ENCODE data around the gene ODAD4. TPM values are rescaled to one million over a fixed set of nuclear protein-coding genes. Genes with fewer than 3 reads are reported as not detected.

The ODAD4 gene
- total RNA-seq, result 0.06 and 0.20 TPM in 2 replicates

GRCh38 chr17:41930009-41930832 is at the start of gene ODAD4:
TSS of gene ODAD4 (plus strand) at chr17:41930617. CDS start at chr17:41930724, 107 bp downstream.

GRCh38 chr17:41918314-41919164 is 11.9 kb upstream of the ODAD4 start, which contains the start of gene ACLY:
TSS of gene ACLY (minus strand) at chr17:41918951. CDS start at chr17:41913873, 5,078 bp downstream.

GRCh38 chr17:41966463-41967140 is 36.2 kb downstream of the ODAD4 start, which contains the start of gene CNP:
TSS of gene CNP (plus strand) at chr17:41966795. CDS start at chr17:41966885, 90 bp downstream.

Other genes with a start within 250 kb of the ODAD4 start
- gene EIF1, start 241.7 kb upstream of the ODAD4 start, total RNA-seq, result 315 and 385 TPM in 2 replicates
- not detected in 2 replicates for gene GAST, start 218.3 kb upstream of the ODAD4 start, total RNA-seq
- not detected in 2 replicates for gene HAP1, start 196.0 kb upstream of the ODAD4 start, total RNA-seq
- 22.5 and 23.7 TPM in 2 replicates for gene JUP, start 143.9 kb upstream of the ODAD4 start, total RNA-seq
- 52.4 and 54.5 TPM in 2 replicates for gene P3H4, start 118.7 kb upstream of the ODAD4 start, total RNA-seq
- 395 and 437 TPM in 2 replicates for gene FKBP10, start 117.6 kb upstream of the ODAD4 start, total RNA-seq
- 47.2 and 58.6 TPM in 2 replicates for gene NT5C3B, start 94.4 kb upstream of the ODAD4 start, total RNA-seq
- not detected in 2 replicates for gene KLHL10, start 92.8 kb upstream of the ODAD4 start, total RNA-seq
- 16.5 and 18.0 TPM in 2 replicates for gene KLHL11, start 65.2 kb upstream of the ODAD4 start, total RNA-seq
- gene ACLY, start 11.7 kb upstream of the ODAD4 start, total RNA-seq, result 185 and 187 TPM in 2 replicates
- gene CNP, start 36.2 kb downstream of the ODAD4 start, total RNA-seq, result 63.9 and 70.5 TPM in 2 replicates
- 57.4 and 58.8 TPM in 2 replicates for gene DNAJC7, start 86.8 kb downstream of the ODAD4 start, total RNA-seq
- gene NKIRAS2, start 89.5 kb downstream of the ODAD4 start, total RNA-seq, result 38.6 and 40.2 TPM in 2 replicates
- 0.19 TPM in 1 of 2 replicates, not detected in the other for gene C17orf113, start 120.0 kb downstream of the ODAD4 start, total RNA-seq
- not detected in 2 replicates for gene ZNF385C, start 167.9 kb downstream of the ODAD4 start, total RNA-seq
- 10.2 and 11.9 TPM in 2 replicates for gene DHX58, start 182.1 kb downstream of the ODAD4 start, total RNA-seq
- 13.4 and 14.2 TPM in 2 replicates for gene KAT2A, start 190.8 kb downstream of the ODAD4 start, total RNA-seq
- not detected in 2 replicates for gene HSPB9, start 192.2 kb downstream of the ODAD4 start, total RNA-seq
- 76.3 and 89.0 TPM in 2 replicates for gene RAB5C, start 224.4 kb downstream of the ODAD4 start, total RNA-seq